Measurements from ENCODE around the gene ADGRF5.

The ADGRF5 gene

GRCh38 chr6:46921731-46922130 is at the start of gene ADGRF5:
Gene ADGRF5 (minus strand): TSS chr6:46921938. CDS start chr6:46906762, 15,176 bp downstream.
- no peaks in the 10 kb centered on the region for H3K27me3 ChIP-seq (replicated peaks)
- DNase-seq = no peak
- no peak for TF ChIP-seq CTCF (IDR thresholded peaks at IDR 0.05; ENCODE audit: low read depth, low read length, missing control alignments)
- H3K27ac ChIP-seq = no peak within 1 kb of the TSS
- in situ Hi-C loops (cut with HindIII; ENCODE audit: low pct_ligation_motif_present, low sequenced_read_pairs) = no loop called here
- no peaks in the 10 kb centered on the region for H3K36me3 ChIP-seq (replicated peaks)
- no peak within 1 kb of the TSS for H3K4me3 ChIP-seq (ENCODE audit: low read depth, low read length)

- no peaks in the 10 kb centered on the region for H3K27me3 ChIP-seq (replicated peaks)
- in situ Hi-C loops (cut with HindIII; ENCODE audit: low pct_ligation_motif_present, low sequenced_read_pairs) = no loop called here
- no peak for TF ChIP-seq CTCF (IDR thresholded peaks at IDR 0.05; ENCODE audit: low read depth, low read length, missing control alignments)
- DNase-seq = no peak
- H3K4me3 ChIP-seq (ENCODE audit: low read depth, low read length) = no peak overlapping the region
- no peaks in the 10 kb centered on the region for H3K36me3 ChIP-seq (replicated peaks)
- H3K27ac ChIP-seq = no peak overlapping the region
Observed at GRCh38 chr6:46969206-46969605, 47.5 kb upstream of the ADGRF5 start.

GRCh38 chr6:46967826-46968349 is 46.1 kb upstream of the ADGRF5 start:
- Histone ChIP-seq H3K27me3 (replicated peaks) (no peaks in the 10 kb centered on the region), H3K4me3 (ENCODE audit: low read depth, low read length) (no peak overlapping the region), H3K36me3 (replicated peaks) (no peaks in the 10 kb centered on the region), H3K27ac (no peak overlapping the region)
- no peak for DNase-seq
- TF ChIP-seq CTCF (IDR thresholded peaks at IDR 0.05; ENCODE audit: low read depth, low read length, missing control alignments) = no peak
- in situ Hi-C loops (cut with HindIII; ENCODE audit: low pct_ligation_motif_present, low sequenced_read_pairs) = no loop called here

GRCh38 chr6:46964716-46965519 is 43.2 kb upstream of the ADGRF5 start:
- Histone ChIP-seq H3K36me3 (replicated peaks) (no peaks in the 10 kb centered on the region), H3K27me3 (replicated peaks) (no peaks in the 10 kb centered on the region), H3K4me3 (ENCODE audit: low read depth, low read length) (no peak overlapping the region), H3K27ac (peak overlapping the region; percentile 74)
- in situ Hi-C loops (cut with HindIII; ENCODE audit: low pct_ligation_motif_present, low sequenced_read_pairs) = no loop called here
- no peak for TF ChIP-seq CTCF (IDR thresholded peaks at IDR 0.05; ENCODE audit: low read depth, low read length, missing control alignments)
- peak; percentile 57 for DNase-seq

GRCh38 chr6:46963626-46964025 is 41.9 kb upstream of the ADGRF5 start:
- no peak for TF ChIP-seq CTCF (IDR thresholded peaks at IDR 0.05; ENCODE audit: low read depth, low read length, missing control alignments)
- peak; percentile 78 for DNase-seq
- in situ Hi-C loops (cut with HindIII; ENCODE audit: low pct_ligation_motif_present, low sequenced_read_pairs) = no loop called here
- Histone ChIP-seq H3K36me3 (replicated peaks) (no peaks in the 10 kb centered on the region), H3K27ac (peak overlapping the region; percentile 74), H3K4me3 (ENCODE audit: low read depth, low read length) (no peak overlapping the region), H3K27me3 (replicated peaks) (no peaks in the 10 kb centered on the region)

Data from brain microvascular endothelial cell (primary cell).